22Rv1 (cell line): ENCODE results near the gene LMAN1.

Experiments
- ZFX ChIP-seq: fragments of 450-650 bp; IDR thresholded peaks from 2 replicates; pipeline ENCODE4 v1.6.1; 2017; ENCODE audit warnings: antibody characterized with exemption, borderline replicate concordance
- TF ChIP-seq, protein P1 (sequence below): fragments of 450-650 bp; IDR thresholded peaks from 2 replicates; pipeline ENCODE4 v1.5.1; 2017; ENCODE audit warnings: mild to moderate bottlenecking

DNA sequence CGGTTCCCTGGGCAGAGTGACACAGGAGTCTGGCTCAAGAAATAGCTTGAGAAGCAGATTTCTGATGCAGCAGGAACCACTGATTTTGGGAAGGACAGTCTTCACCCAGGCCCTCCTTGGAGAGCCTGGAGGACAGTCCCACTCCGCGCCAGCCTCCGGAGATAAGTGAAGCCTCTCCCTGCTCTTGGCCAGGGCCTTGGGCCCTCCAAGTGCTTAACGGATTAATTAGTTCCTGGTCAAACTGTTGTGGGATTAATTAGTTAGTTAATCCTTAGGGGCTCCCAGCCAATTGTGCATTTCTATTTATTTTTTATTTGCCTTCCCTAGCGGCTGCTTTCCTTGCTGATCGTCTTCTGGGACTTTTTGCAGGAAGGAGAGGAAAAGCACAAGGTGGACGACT, 60.2 kb downstream of the LMAN1 start:
- TF ChIP-seq, protein P1, sequence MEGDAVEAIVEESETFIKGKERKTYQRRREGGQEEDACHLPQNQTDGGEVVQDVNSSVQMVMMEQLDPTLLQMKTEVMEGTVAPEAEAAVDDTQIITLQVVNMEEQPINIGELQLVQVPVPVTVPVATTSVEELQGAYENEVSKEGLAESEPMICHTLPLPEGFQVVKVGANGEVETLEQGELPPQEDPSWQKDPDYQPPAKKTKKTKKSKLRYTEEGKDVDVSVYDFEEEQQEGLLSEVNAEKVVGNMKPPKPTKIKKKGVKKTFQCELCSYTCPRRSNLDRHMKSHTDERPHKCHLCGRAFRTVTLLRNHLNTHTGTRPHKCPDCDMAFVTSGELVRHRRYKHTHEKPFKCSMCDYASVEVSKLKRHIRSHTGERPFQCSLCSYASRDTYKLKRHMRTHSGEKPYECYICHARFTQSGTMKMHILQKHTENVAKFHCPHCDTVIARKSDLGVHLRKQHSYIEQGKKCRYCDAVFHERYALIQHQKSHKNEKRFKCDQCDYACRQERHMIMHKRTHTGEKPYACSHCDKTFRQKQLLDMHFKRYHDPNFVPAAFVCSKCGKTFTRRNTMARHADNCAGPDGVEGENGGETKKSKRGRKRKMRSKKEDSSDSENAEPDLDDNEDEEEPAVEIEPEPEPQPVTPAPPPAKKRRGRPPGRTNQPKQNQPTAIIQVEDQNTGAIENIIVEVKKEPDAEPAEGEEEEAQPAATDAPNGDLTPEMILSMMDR: no peak
- TF ChIP-seq ZFX: no peak
